ENCODE measurements around the gene AHNAK2.

The AHNAK2 gene

GRCh38 chr14:104936361-104937155 lies 41.6 kb downstream of the AHNAK2 start:
- no peak for DNase-seq

GRCh38 chr14:104935955-104936354 lies 42.2 kb downstream of the AHNAK2 start:
- DNase-seq = no peak

GRCh38 chr14:104935026-104935650 lies 43.0 kb downstream of the AHNAK2 start:
- DNase-seq = no peak

GRCh38 chr14:104933746-104934733 lies 44.1 kb downstream of the AHNAK2 start:
- DNase-seq = peak; percentile 9

- DNase-seq = peak; percentile 89
These were observed 45.2 kb downstream of the AHNAK2 start for GRCh38 chr14:104932676-104933631.

GRCh38 chr14:104931771-104932675 lies 46.2 kb downstream of the AHNAK2 start:
- DNase-seq = no peak

- no peak for DNase-seq
These were observed 46.8 kb downstream of the AHNAK2 start for GRCh38 chr14:104931304-104931770.

- no peak for DNase-seq
These were observed 47.5 kb downstream of the AHNAK2 start for GRCh38 chr14:104930526-104931303.

GRCh38 chr14:104929268-104930230 lies 48.6 kb downstream of the AHNAK2 start:
- DNase-seq = no peak

- DNase-seq = no peak
These were observed 49.6 kb downstream of the AHNAK2 start for GRCh38 chr14:104928391-104929133.

- no peak for DNase-seq
These were observed 50.3 kb downstream of the AHNAK2 start for GRCh38 chr14:104927901-104928300.

- DNase-seq = no peak
These were observed 50.8 kb downstream of the AHNAK2 start for GRCh38 chr14:104927432-104927816.

- no peak for DNase-seq
These were observed 51.3 kb downstream of the AHNAK2 start for GRCh38 chr14:104926619-104927431.

GRCh38 chr14:104925855-104926609 lies 52.1 kb downstream of the AHNAK2 start:
- no peak for DNase-seq

GRCh38 chr14:104925214-104925854 lies 52.8 kb downstream of the AHNAK2 start:
- no peak for DNase-seq

Data from CD4-positive, alpha-beta T cell treated with Interleukin-17A for 4 hours (primary cell).